HG03045 (cell line): ENCODE results near the gene BRD3.

Experiments
- ATAC-seq: cut with Tn5 transposase; IDR thresholded peaks from one replicate; pipeline ENCODE4 v1.9.1; 2021; ENCODE audit warnings: mild to moderate bottlenecking, moderate library complexity; ENCODE audit not compliant: unreplicated experiment

Gene BRD3

DNA sequence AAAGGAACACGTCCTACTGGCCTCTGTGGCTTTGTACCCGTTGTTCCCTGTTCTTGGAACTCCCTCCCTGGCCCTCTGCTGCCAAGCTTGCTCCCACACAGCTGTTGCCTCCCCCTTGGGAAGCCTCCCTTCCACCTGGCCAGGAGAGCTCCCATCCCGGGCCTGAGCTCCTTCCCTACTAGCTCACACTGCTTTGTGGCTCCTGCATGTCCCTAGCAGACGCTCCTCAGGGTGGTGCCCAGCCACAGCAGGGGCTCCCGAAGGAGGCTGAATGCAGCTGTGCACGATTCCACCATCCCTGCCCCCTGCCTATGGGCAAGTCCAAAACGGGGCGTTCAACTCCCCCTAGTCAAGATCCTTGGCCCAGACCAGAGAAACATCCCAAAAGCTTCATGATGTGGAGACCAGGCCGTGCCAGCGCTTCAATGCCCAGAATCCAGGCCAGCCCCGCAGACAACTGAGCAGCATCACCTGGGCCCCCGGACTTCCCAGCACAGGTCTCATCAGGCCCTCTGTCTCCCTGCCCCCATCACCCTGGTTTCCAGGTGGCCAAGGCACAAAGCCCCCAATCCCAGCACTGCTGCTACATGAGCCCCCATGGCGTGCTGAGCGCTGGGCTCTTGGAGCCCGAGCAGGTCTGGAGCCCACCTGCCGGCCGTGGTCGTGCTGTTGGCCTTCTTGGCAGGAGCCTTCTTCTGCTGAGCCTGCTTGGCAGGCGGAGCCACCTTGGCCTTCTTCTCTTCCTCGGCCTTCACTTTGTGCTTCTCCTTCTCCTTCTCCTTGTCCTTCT is 28.2 kb downstream of the BRD3 start:
- no peak for ATAC-seq

DNA sequence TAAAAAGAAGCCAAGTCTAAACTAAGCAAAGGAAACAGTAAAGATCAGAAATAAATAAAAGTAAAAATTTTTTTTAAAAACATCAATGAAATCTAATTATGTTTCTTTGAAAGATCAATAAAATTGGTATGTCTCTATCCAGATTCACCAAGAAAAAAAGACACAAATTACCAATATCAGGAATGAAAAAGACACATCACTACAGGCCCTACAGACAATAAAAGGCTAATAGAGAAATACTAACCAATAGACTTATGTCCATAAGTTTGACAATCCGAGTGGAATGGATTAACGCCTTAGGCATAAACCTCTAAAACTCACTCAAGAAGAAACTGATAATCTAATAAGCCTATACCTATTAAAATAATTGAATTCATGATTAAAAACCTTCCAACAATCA is 30.2 kb downstream of the BRD3 start:
- no peak for ATAC-seq

DNA sequence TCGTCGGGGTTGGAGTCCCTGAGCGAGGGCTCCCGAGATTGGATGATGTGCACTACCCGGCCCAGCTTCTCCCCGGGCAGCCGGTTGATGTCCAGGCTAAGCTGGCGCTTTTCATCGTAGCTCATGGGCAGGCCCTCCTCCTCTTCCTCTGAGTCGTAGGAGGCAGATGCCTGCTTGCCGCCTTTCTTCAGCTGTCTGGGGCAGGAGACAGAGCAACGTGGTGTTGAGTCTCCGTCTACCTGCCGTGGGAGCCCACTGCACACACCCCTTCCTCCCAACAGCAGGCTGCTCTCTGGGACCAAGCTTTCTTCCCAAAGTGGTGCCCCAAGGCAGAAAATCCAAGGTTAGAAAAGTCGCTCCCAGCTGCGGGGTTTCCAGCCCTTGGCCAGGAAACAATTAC is 31.7 kb downstream of the BRD3 start:
- ATAC-seq, result no peak

DNA sequence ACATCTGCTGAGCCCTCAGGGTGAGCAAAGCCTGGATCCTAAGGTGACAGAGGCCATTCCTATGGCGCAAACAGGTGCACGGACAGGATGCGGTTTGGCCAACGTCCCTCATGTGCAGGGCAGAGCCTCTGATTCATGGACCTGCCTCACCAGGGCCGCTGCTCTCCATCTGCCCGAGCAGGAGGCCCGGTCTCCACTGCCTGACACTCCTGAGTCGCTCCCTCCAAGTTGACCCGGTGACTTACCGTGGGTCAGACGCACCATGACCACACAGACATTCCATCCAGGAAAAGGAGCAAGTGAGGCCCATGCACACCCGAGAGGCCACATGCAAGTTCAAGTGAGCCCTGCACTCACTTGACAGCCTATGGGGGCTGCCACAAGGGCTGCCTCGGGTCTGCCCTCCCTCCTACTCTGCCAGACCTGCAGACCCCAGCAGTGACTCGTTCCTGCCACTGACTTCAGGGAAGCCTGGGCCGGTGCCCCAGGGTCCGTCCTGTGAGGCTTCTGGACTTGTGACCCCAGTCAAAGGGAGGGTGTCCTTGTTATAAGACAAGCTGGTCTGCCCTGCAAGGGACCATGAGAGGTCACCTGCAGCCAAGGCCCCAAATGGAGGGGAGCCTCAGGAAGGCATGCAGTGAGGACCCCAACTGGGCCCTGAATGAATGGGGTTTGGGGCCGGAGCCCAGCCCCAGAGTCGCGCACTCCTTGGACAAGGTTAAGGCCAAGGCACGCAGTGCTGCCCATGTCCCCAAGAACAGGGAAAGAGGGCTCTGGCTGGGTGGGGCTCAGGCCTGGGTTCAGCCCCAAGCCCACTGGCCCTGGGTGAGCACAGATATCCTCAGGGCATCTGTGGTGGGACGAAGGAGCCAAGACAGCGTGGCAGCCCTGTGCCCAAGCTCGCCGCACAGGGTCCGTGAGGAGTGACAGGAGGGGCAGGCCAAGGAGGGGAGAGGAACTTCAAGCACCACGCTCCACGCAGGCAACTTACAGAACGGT is 32.5 kb downstream of the BRD3 start:
- ATAC-seq, result no peak

DNA sequence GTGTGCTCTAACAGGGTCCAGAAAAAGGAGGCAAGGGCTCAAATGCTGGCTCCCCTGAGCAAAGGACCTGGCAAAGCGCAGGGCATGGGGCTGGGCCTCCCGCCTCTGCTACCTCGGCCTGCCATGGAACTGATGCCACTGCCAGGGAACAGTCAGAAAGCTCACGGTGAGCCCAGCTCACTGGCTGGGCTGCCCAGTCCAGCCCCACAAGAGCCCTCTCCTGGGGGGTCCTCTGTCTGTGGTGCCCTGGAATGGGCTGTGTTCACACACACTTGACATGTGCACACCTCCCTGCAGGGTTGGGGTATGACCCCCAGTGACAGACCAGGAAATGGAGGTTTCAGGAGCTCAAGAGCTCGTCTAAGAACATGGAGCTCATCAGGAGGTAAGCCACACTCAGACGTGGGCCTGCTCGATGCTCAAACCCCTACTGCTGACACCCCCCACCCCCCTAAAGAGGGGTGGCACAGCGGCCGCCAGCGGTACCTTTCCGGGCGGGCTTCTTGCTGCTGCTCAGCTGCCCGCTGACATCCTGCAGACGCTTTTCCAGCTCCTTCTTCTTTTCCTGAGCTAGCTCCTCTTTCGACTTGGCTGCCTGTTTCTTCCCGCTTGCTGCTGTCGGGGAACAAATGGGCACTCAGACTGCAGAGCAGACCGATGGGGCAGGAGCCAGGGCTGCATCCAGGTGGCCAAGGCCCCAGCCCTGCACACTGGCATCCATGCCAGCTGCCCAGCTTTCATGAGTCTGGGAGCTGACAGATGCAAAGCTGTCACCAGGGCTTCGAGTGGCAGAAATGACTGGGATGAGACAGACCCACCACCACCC is 33.4 kb downstream of the BRD3 start:
- no peak for ATAC-seq

DNA sequence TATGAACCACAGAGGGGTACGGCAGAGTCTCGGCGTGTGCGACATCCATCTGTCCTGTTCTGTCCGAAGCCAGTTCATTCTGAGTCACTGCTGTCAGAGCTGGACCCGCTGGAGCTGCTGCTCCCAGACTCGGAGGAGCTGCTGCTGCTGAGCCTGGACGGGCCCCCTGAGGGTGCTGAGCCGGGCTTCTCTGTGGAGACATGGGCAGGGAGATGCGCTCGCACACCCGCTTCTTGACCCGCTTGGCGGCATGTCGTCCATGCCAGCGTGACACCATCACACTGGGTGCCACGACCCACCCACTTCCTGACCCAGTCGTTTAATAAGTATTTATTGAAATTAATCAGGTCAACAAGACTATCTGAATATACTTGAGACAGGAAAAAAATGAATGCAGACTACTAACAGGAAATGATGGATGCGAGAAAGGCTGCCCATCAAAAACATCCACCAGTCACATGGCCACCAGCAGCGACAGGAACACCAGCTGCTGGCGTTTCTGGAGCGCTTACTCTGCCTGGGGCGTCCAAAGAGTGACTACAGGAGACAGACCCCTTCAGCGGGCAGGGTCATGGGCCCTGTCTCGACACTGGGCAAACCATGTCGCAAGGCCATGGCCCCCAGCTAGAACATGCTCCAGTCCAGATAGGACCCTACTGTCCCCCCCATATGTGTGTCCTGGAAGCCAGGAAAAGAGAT is 34.2 kb downstream of the BRD3 start:
- no peak for ATAC-seq

DNA sequence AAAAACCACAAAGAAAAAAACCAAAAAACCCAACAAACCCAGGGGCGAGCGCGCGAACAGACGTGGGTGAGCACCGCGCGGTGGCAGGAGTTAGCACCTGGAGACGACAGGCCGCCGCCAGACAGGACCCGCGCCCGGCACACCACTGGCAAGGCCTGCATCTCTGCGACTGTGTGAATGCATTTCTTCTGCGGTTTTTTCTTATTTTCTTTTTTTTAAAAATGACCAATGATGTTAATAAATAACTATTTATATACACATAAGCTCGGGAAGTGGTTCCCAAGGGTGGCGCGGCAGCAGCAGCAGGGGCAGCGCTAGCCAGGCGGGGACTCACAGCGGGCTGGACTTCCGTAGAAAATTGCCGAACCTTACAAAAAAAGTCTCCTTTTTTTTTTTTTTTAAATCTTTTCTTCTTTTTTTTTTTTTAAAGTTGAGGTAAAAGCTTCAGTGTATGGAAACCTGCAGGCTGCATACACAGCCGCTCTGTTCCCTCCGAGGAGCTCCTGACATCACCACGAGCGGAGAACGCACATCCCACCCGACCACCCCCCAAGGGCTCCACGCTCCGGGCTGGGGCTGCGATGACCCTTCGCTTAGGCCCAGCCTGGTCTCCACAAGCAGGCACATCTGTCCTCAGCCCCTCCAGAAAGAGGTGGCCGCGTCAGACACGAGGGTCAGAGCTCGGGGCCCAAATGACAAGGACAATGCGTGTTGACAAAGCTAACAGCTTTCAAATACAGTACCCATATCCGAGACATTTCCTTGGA is 35.2 kb downstream of the BRD3 start:
- no peak for ATAC-seq

DNA sequence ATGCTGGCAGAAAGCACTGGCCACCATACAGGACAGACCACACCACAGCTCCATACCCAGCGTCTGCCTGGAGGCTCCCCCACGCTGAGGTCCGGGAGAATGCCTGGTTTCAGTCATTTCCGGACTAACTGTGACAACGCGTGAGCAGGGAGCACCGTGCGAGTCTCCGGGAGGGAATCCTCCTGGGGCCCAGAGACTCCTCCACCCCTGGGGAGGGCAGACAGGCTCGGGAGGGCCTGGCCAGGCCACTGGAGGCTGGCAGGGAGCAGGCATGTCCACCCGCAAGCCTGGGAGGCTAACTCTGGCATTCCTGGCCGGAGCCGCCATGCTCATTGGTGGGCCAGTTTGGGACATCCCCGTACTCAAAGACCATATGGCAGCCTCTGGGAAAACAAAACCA is 36.0 kb downstream of the BRD3 start:
- ATAC-seq, result no peak

DNA sequence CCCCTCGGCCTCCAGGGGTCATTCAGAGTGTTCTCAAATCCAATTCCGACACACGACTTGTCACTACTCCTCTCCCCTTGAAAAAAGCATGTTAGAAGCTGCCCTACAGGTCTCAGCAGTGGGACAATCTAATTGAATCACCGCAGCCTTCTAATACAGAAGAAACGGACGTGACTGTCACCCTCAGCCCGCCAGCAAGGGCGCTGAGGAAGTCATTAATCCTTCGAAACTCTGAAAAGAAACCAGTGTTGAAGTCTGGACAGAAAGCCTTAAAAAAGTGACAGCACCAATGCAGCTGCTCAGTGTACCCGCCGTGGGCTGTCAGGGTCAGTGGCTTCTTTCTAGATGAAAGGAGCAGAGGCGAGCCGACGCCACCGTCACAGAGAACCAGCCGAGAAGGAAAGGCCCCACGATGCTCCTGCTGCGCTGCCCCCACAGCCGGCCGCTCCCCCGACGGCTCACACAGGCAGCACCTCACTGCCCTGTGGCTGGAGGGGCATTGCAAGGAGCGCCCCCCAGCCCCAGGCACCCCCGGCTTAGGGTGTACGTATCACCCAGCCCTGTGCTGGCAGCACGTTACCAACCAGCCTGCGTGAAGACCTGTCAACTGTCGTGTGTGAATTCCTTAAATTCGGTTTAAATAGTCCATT is 36.9 kb downstream of the BRD3 start:
- no peak for ATAC-seq

DNA sequence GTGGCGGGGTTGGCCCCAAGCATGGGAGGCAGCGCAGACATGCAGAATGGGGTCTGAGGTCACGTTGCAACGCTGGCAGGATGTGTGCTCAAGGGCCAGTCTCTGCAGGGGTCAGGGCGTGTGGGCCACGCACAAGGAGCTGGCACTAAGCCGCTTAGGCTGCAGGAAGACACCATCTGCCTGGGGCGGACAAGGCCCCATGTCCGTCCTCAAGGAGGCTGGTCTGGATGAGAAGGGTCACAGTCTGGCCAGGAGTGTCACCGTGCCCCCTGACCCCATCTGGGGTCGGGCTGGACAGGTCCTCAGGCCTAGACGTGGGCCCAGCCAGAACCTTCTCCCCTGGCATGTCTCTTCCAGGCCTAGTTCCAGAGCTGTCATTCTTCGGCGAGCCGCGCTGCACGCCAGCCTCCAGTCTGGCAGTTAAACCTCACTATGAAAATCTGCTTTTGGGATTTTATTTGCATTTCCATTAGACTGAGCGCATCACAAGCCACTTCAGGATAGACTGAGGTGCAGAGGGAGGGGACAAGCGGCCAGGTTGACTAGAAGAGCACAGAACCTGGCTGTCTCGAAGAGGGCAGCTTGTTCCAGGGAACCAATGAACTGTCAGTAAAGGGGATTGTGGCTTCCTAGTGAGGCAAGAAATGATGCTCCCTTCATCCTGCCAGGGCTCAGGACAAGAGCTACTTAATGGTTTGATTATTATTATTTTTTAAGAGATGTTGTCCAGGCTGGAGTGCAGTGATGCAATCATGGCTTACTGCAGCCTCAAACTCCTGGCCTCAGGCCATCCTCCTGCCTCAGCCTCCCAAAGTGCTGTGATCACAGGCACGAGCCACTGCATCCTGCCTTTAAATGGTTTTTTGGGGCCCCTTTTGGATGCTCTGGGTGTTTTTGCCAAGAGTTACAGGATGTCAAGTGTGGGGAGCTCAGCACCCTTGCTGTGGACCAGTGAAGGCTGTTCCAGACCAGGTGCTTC is 38.3 kb downstream of the BRD3 start:
- ATAC-seq, result no peak

DNA sequence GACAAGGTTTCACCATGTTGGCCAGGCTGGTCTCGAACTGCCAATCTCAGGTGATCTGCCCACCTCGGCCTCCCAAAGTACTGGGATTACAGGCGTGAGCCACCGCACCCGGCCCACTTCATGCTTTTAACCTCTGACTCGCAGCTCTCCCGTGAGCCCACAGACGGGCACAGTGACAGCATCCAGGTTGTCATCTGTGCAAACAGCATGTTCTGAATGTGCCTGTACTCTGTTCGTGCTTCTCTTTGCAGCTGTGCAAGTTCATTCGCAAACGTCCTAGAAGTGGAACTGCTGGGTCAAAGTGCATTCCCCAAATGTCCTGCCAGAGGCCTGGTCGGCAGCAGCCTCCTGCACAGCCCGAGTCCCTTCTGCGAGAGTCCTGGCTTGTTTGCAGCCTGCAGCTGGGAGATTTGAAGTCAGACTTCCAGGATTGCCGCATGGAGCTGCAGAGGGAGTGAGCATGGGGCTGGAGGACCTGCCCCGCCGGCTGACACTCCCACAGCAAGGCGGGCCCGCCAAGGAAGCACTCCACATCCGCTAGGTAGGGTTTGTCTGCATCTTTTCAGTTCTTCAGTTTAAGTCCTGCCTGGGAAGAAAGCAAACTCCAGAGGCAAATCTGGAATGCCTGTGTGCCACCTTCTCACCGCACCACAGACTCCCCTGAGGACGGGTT is 39.1 kb downstream of the BRD3 start:
- ATAC-seq, result no peak

DNA sequence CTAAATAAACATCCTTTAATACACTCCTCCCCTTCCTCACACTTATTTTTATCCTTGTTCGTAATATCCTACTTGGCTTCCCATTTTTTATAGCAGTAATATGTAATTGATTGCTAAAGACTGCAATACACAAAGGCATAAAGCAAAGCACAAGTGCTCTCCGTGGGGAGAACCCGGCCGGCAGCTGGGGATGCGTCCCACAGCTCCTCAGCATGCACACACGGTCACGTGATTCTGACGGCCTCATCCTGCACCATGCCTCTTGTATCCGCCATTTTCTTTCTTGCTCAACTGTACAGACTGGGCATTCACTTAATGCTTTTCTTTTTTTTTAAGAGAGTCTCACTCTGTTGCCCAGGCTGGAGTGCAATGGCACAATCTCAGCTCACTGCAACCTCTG is 39.8 kb downstream of the BRD3 start:
- no peak for ATAC-seq

DNA sequence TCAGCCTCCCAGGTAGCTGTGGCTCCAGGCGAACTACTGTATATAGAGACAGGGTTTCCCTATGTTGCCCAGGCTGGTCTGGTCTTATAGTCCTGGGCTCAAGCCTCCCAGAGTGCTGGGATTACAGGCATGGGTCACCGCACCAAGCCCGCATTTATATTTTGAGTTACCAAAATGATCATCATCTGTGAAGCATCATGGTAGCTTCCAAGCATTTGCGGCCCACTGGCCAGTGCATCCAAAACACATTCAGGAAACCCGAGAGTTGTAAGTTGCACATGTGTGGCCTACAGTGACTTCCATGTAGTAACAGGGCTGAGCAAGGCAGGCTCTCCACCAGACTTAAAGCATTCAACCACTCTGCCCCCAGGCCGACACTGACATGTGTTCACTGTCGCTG is 40.3 kb downstream of the BRD3 start:
- ATAC-seq, result no peak

DNA sequence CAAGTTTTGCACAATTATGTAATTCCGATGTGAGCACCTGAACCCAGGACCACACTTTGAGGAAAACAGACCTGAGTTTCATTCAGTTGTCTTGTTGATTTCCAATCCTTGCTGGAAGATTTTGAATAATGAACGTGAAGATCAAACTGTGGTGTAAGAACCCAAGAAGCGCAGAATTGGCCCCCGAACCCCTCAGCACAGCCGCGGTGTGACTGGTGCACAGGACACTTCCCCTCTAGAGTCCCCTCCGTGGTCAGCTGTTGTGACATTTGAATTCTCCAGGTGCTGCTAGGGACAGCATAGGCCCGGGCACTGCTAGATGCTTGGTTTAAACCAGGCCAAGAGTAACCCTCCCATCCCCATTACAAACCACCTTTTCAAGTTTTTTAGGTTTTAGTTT is 40.8 kb downstream of the BRD3 start:
- no peak for ATAC-seq

DNA sequence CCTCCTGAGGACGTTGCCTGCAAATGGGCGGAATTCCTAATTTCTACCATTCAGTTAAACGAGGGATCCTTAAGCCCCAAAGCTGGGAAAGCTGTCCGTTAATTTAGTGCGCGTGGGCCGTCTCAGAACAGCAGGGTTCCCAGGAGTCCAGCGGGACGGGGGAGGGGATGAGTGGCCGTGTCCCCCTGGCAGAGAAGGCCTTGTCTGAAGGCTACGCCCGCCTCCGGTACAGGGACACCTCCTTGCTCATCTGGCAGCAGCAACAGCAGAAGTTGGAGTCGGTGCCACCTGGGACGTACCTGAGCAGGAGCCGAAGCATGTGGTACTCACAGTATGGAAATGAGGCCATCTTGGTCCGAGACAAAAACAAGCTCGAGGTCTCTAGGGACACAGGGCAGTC is 41.2 kb downstream of the BRD3 start:
- no peak for ATAC-seq

DNA sequence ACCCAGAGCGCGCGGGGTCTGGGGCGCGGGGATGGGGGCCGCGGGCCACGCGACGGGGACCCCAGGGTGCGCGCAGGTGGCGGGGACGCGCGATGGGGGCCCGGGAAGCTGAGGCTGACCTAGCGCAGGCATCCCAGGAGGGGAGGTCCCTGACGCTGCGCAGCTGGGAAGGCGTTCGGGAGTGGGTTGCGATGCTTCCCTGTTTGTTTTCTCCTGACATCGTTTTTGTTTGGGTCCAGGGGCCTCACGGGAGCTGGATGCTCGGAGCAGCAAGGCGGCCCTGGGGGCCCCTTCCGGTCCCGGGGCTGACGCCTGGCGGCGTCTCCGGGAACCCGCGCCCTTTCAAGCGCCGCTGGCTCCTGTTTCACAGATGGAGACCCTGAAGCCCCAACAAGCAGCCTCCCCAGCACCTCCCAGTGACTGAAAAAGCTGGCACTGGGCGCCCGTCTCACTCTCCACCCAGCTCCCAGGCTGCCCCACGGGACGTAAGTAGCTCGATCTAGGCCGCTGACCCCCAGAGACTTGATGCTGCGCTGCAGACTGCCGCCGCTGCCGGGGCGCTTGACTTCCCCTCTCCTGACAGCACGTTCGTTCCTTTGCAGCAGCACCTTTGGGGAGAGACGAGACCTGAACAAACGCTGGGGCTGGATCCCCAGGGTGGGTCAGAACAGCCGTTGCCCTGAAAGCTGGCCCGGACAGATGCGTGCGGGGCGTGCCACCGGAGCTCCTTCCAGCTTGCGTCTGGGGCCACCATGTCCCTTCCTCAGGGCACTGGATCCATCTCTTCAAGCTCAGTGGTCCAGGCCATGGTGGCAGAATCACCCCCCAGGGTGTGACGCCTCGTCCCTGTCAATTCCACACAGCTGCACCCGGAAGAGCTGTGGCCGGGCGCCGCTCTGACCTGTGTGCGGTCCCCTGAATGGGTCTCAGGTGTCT is 42.0 kb downstream of the BRD3 start:
- peak; percentile 37 for ATAC-seq
